H1 (cell line): Measurements from ENCODE around the gene TMEM117. TPM values are rescaled to one million over a fixed set of nuclear protein-coding genes. Genes with fewer than 3 reads are reported as not detected.

ENCODE experiments used
- CTCF ChIA-PET: fragments of 300-600 bp; sonication (Branson Sonifier 250); formaldehyde crosslinking; loops from one replicate; lab custom pipeline; 2021; ENCODE audit not compliant: partially characterized antibody; lab: Charles Lee
- POLR2A ChIA-PET: fragments of 300-600 bp; sonication (Branson Sonifier 250); formaldehyde crosslinking; loops from one replicate; lab custom pipeline; 2021; ENCODE audit warnings: inconsistent platforms; ENCODE audit not compliant: partially characterized antibody; lab: Charles Lee
- DNase-seq, 2 experiments: peaks; one replicate each; pipeline versions ENCODE4 v3.0.0 to v3.0.0-alpha.2; 2010 to 2022; ENCODE audit warnings: low spot score in 2 of 2, low read depth in 1 of 2, mixed read lengths in 1 of 2
- FAIRE-seq: peaks from 2 replicates; lab custom pipeline; 2011; peaks lifted over from hg19 to GRCh38; lab: Jason Lieb, UNC
- H2AFZ ChIP-seq: 2 replicates; pipeline ENCODE4 v1.8.1; 2012; ENCODE audit warnings: low read length, inconsistent platforms
- H2AK5ac ChIP-seq: 2 replicates; pipeline ENCODE4 v1.6.1; 2013; ENCODE audit warnings: low read depth, low read length
- H2BK120ac ChIP-seq: replicated peaks from 2 replicates; pipeline ENCODE3; 2013; ENCODE audit warnings: low read depth, low read length, inconsistent platforms
- H2BK12ac ChIP-seq: 2 replicates; pipeline ENCODE4 v1.6.1; 2013; ENCODE audit warnings: low read depth, low read length
- H2BK15ac ChIP-seq: 2 replicates; pipeline ENCODE4 v1.6.1; 2013; ENCODE audit warnings: low read length
- H2BK20ac ChIP-seq: 2 replicates; pipeline ENCODE4 v1.6.1; 2013; ENCODE audit warnings: low read length
- H2BK5ac ChIP-seq: 2 replicates; pipeline ENCODE4 v1.6.1; 2013; ENCODE audit warnings: low read depth, low read length
- H3K14ac ChIP-seq: 2 replicates; pipeline ENCODE4 v1.6.1; 2013; ENCODE audit warnings: inconsistent platforms; ENCODE audit not compliant: insufficient read length
- H3K18ac ChIP-seq: 2 replicates; pipeline ENCODE4 v1.6.1; 2013; ENCODE audit warnings: low read length; ENCODE audit errors: extremely low read depth
- H3K23ac ChIP-seq: 2 replicates; pipeline ENCODE4 v1.6.1; 2013; ENCODE audit warnings: inconsistent platforms; ENCODE audit not compliant: insufficient read length
- H3K23me2 ChIP-seq: 2 replicates; pipeline ENCODE4 v1.6.1; 2013; ENCODE audit warnings: low read depth, low read length
- H3K27ac ChIP-seq: 2 replicates; pipeline ENCODE4 v1.6.1; 2011; ENCODE audit warnings: low read depth, low read length, inconsistent platforms
- H3K27me3 ChIP-seq, 4 experiments: replicated peaks in 1 of 4; 1 replicate in 1 of 4; 2 replicates in 3 of 4; pipeline versions ENCODE4 v1.6.1 to v1.8.1; 2011 to 2013; ENCODE audit warnings: low read length in 3 of 4, mild to moderate bottlenecking in 3 of 4, inconsistent platforms in 2 of 4, mixed read lengths in 2 of 4, moderate library complexity in 1 of 4; ENCODE audit not compliant: control insufficient read depth in 3 of 4, insufficient read depth in 3 of 4; ENCODE audit errors: extremely low read depth in 1 of 4
- H3K36me3 ChIP-seq, 4 experiments: 2 replicates each; pipeline versions ENCODE4 v1.6.1 to v1.8.1; 2011 to 2013; ENCODE audit warnings: mild to moderate bottlenecking in 4 of 4, low read length in 3 of 4, moderate library complexity in 2 of 4, control low read depth in 1 of 4, inconsistent platforms in 1 of 4; ENCODE audit not compliant: insufficient read depth in 4 of 4, control insufficient read depth in 2 of 4
- H3K4ac ChIP-seq: replicated peaks from 2 replicates; pipeline ENCODE3; 2013; ENCODE audit warnings: low read length, low read depth, mixed read lengths, inconsistent platforms; ENCODE audit not compliant: insufficient read length
- H3K4me1 ChIP-seq, 4 experiments: replicated peaks in 1 of 4; 1 replicate in 1 of 4; 2 replicates in 3 of 4; pipeline versions ENCODE4 v1.6.1 to v1.8.1; 2011 to 2013; ENCODE audit warnings: low read length in 3 of 4, inconsistent platforms in 2 of 4, mixed read lengths in 1 of 4; ENCODE audit not compliant: insufficient read depth in 4 of 4, control insufficient read depth in 3 of 4
- H3K4me2 ChIP-seq, 2 experiments: 2 replicates each; pipeline versions ENCODE4 v1.6.1 to v1.8.1; 2011 to 2013; ENCODE audit warnings: low read depth in 2 of 2, low read length in 2 of 2, control low read depth in 1 of 2, inconsistent platforms in 1 of 2, mild to moderate bottlenecking in 1 of 2; ENCODE audit not compliant: insufficient read depth in 1 of 2
- H3K4me3 ChIP-seq, 4 experiments: fragments of 200-600, 300-600 bp in 1 of 4; sonication (generic), shearing (Covaris generic), sonication (Bioruptor Twin) in 1 of 4; 2 replicates each; pipeline versions ENCODE4 v1.5.1 to v1.8.1; 2011 to 2016; ENCODE audit warnings: low read length in 4 of 4, low read depth in 3 of 4, control low read depth in 2 of 4, inconsistent platforms in 2 of 4, mild to moderate bottlenecking in 2 of 4, mixed read lengths in 1 of 4, moderate library complexity in 1 of 4; ENCODE audit not compliant: insufficient read depth in 2 of 4; ENCODE audit errors: extremely low read depth in 1 of 4
- H3K56ac ChIP-seq: replicated peaks from 2 replicates; pipeline ENCODE3; 2013; ENCODE audit warnings: low read depth, mild to moderate bottlenecking, mixed read lengths, low read length, inconsistent platforms; ENCODE audit not compliant: insufficient read length
- H3K79me1 ChIP-seq: 2 replicates; pipeline ENCODE4 v1.6.1; 2013; ENCODE audit warnings: low read depth, low read length, control low read depth
- H3K79me2 ChIP-seq, 2 experiments: 2 replicates each; pipeline versions ENCODE4 v1.6.1 to v1.8.1; 2012 to 2013; ENCODE audit warnings: low read length in 2 of 2, mild to moderate bottlenecking in 2 of 2, inconsistent platforms in 1 of 2; ENCODE audit not compliant: insufficient read depth in 2 of 2, control insufficient read depth in 1 of 2
- H3K9ac ChIP-seq, 4 experiments: replicated peaks in 1 of 4; 1 replicate in 1 of 4; 2 replicates in 3 of 4; pipeline versions ENCODE4 v1.6.1 to v1.8.1; 2011 to 2013; ENCODE audit warnings: low read depth in 3 of 4, low read length in 3 of 4, control low read depth in 2 of 4, mild to moderate bottlenecking in 2 of 4, moderate library complexity in 2 of 4, inconsistent platforms in 1 of 4; ENCODE audit errors: extremely low read depth in 1 of 4
- H3K9me3 ChIP-seq, 2 experiments: 2 replicates each; pipeline versions ENCODE4 v1.6.1 to v1.8.1; 2012 to 2013; ENCODE audit warnings: mild to moderate bottlenecking in 2 of 2, moderate library complexity in 2 of 2, control low read depth in 1 of 2, inconsistent platforms in 1 of 2, low read depth in 1 of 2, low read length in 1 of 2, mixed read lengths in 1 of 2; ENCODE audit not compliant: insufficient read depth in 2 of 2
- H4K20me1 ChIP-seq, 2 experiments: replicated peaks in 1 of 2; 2 replicates each; pipeline versions ENCODE3 to v1.8.1; 2011 to 2013; ENCODE audit warnings: inconsistent platforms in 2 of 2, low read length in 2 of 2, mild to moderate bottlenecking in 1 of 2; ENCODE audit not compliant: insufficient read depth in 2 of 2, control insufficient read depth in 1 of 2
- H4K5ac ChIP-seq: 2 replicates; pipeline ENCODE4 v1.6.1; 2013; ENCODE audit warnings: low read length, low read depth, mixed read lengths, inconsistent platforms; ENCODE audit not compliant: insufficient read length
- H4K8ac ChIP-seq: 2 replicates; pipeline ENCODE4 v1.8.0; 2013; ENCODE audit warnings: mild to moderate bottlenecking, moderate library complexity, low read length, inconsistent platforms; ENCODE audit not compliant: insufficient read depth; ENCODE audit errors: extremely low read depth
- H4K91ac ChIP-seq: replicated peaks from 2 replicates; pipeline ENCODE3; 2013; ENCODE audit warnings: low read length, mixed read lengths, inconsistent platforms; ENCODE audit not compliant: insufficient read length
- JUND ChIP-seq: IDR thresholded peaks from 2 replicates; pipeline ENCODE4 v1.6.1; 2011; ENCODE audit warnings: mild to moderate bottlenecking, improper control_type of control experiment, low read length
- RFX5 ChIP-seq: IDR thresholded peaks from 2 replicates; pipeline ENCODE4 v1.6.1; 2011; ENCODE audit warnings: low read depth, low read length, improper control_type of control experiment, borderline replicate concordance
- SIX5 ChIP-seq: IDR thresholded peaks from 2 replicates; pipeline ENCODE4 v1.6.1; 2011; ENCODE audit warnings: mild to moderate bottlenecking, low read depth, low read length
- SRF ChIP-seq: IDR thresholded peaks from 2 replicates; pipeline ENCODE4 v1.6.1; 2011; ENCODE audit warnings: mild to moderate bottlenecking, low read depth, low read length, moderate library complexity
- WGBS, 2 experiments: shearing (Covaris generic) in 1 of 2; methylation state at CpG; one replicate each; pipeline versions ENCODE4 v1.1.6 to v1.1.7; 2013 to 2015; ENCODE audit warnings: low lambda C conversion rate in 2 of 2, mixed read lengths in 2 of 2, inconsistent platforms in 1 of 2, low coverage in 1 of 2, missing lambda C conversion rate in 1 of 2; ENCODE audit not compliant: insufficient replicate concordance in 2 of 2, insufficient coverage in 1 of 2, insufficient read length in 1 of 2; ENCODE audit errors: extremely low coverage in 1 of 2, missing lambda C conversion rate in 1 of 2; 5-methylcytosine and 5-hydroxymethylcytosine counted together
- polyA plus RNA-seq, 7 experiments: library from polyadenylated mRNA; depleted of rRNA in 3 of 7; stranded (reverse) in 5 of 7; unstranded in 2 of 7; fragments of >200 nt in 5 of 7; fragments of 200-250 nt in 2 of 7; gene quantifications; 1 replicate in 5 of 7; 2 replicates in 1 of 7; 4 replicates in 1 of 7; pipeline versions ENCODE4 v1.2.1 to v1.2.3, GENCODE V29; 2011 to 2013; ENCODE audit warnings: missing spikeins in 2 of 7, mixed read lengths in 2 of 7
- total RNA-seq: library from RNA; stranded (reverse); fragmentation: NEBNext Ultra II Directional; extraction: Animal tissue kit (Norgen Biotek cat#: 25700); gene quantifications from 2 replicates; pipeline ENCODE4 v1.2.1, GENCODE V29; 2021

TMEM117 gene
- total and polyA plus RNA-seq, 2 of the 8 experiments (the other 6 are each of a cell fraction or from before 2014, with no cell fraction given) = 0.80 to 1.4 TPM

GRCh38 chr12:43840338-43840737 lies 4.5 kb downstream of the TMEM117 start:
- no peak overlapping the region for H2AFZ ChIP-seq
- no peaks in the 10 kb centered on the region for H3K9me3 ChIP-seq
- no peak overlapping the region for H4K8ac ChIP-seq
- H3K79me2 ChIP-seq = no peaks in the 10 kb centered on the region
- no peak for FAIRE-seq
- H2BK12ac ChIP-seq = no peak overlapping the region
- H3K9ac ChIP-seq = no peak overlapping the region
- no peak for TF ChIP-seq JUND
- no peak for TF ChIP-seq SIX5
- no peak for TF ChIP-seq RFX5
- no peak for TF ChIP-seq SRF
- peaks cover 2% of the 10 kb centered on the region; the same call in 1 of the 2 replicates for H3K23me2 ChIP-seq
- H4K5ac ChIP-seq = no peak overlapping the region
- no peak overlapping the region for H3K14ac ChIP-seq
- H3K79me1 ChIP-seq = no peaks in the 10 kb centered on the region
- no peak overlapping the region for H3K27ac ChIP-seq
- H2BK120ac ChIP-seq = no peak overlapping the region
- DNase-seq = no peak
- no peak overlapping the region for H3K56ac ChIP-seq
- H2BK5ac ChIP-seq = no peak overlapping the region
- no peak overlapping the region for H2BK20ac ChIP-seq
- WGBS, 2 experiments = 80% methylated on average over 4 of the region's 4 CpGs; no CpG with 5 or more reads in 1 of the 2 experiments
- H3K4ac ChIP-seq = no peak overlapping the region
- POLR2A ChIA-PET = interaction anchor here (1.6 kb wide), 1 partner anchor 34 kb away, joined by 6 read pairs; the partner anchor contains the start of gene TWF1
- no peak overlapping the region for H3K23ac ChIP-seq
- no peaks in the 10 kb centered on the region for H3K36me3 ChIP-seq
- H3K18ac ChIP-seq = no peak overlapping the region
- no peaks in the 10 kb centered on the region for H4K20me1 ChIP-seq
- no peak overlapping the region for H4K91ac ChIP-seq
- CTCF ChIA-PET = interaction anchor here (0.7 to 1.5 kb wide), 4 partner anchors 24 to 42 kb away, joined by 3 to 4 read pairs (median 3); partner anchors contain the start of gene TWF1
- peaks cover 0 to 2% (median 1%) of the 10 kb centered on the region in 4 experiments; a peak in 1 of 7 replicates for H3K4me1 ChIP-seq
- no peak overlapping the region for H2BK15ac ChIP-seq
- no peak overlapping the region for H3K4me3 ChIP-seq
- H3K4me2 ChIP-seq = no peak overlapping the region
- no peak overlapping the region for H2AK5ac ChIP-seq
- H3K27me3 ChIP-seq = peaks cover 0 to 15% (median 5%) of the 10 kb centered on the region in 4 experiments; a peak in 3 of 7 replicates
